Ecto neural progenitor cell (in vitro differentiated cells): ENCODE measurements around the gene KIR2DL4.
"Not testable (repeated sequence)": the region's sequence is repeated elsewhere in the genome, so short reads cannot be mapped to it uniquely, and the experiment has no call there.

Experiments
- DNase-seq: peaks from one replicate; pipeline ENCODE4 v3.0.0-alpha.2; 2018; ENCODE audit warnings: low spot score

KIR2DL4 gene

GRCh38 chr19:54804571-54804970, 1.2 kb downstream of the KIR2DL4 start:
- no peak for DNase-seq

- no peak for DNase-seq
Observed at GRCh38 chr19:54805665-54806515, 2.5 kb downstream of the KIR2DL4 start.

DNA sequence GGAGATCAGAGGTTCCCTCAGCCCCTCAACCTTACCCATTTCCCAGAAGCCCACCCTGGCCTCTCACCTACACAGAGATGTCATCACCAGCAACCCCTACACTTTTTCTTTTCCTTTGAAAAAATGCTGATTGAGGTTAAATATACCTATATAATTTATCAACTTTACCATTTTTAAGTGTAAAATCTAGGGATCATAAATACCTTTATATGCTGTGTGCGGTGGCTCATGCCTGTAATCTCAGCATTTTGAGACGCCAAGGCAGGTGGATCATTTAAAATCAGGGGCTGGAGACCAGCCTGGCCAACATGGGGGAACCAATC, 3.1 kb downstream of the KIR2DL4 start:
- DNase-seq: no peak

DNA sequence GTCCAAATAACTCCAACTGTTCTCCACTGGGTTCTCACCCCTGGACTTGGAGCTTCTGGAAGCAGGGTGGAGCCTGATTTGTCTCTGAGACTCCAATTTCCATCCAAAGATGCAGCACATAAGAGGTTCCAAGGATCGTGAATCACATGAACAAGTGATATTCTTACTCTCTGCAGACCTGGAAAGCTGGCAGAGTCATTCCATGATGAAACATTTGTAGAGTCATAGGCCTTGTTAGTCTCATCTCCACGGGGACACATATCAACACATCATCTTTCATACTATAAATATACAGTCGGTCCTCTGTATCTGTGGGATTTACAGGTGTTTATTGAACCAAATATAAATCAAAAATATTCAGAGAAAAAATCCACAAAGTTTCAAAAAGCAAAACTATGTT, 11.2 kb downstream of the KIR2DL4 start:
- not testable (repeated sequence) for DNase-seq

DNA sequence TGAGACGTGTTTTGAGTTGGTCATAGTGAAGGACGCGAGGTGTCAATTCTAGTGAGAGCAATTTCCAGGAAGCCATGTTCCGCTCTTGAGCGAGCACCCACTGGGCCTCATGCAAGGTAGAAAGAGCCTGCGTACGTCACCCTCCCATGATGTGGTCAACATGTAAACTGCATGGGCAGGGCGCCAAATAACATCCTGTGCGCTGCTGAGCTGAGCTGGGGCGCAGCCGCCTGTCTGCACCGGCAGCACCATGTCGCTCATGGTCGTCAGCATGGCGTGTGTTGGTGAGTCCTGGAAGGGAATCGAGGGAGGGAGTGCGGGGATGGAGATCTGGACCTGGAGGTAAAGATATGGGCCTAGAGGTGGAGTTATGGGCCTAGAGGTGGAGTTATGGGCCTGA, 12.8 kb downstream of the KIR2DL4 start, which contains the start of gene KIR3DL1:
Gene KIR3DL1, plus strand, starts transcription at position 218 of the 400 bp plus-strand sequence.
- not testable (repeated sequence) for DNase-seq

DNA sequence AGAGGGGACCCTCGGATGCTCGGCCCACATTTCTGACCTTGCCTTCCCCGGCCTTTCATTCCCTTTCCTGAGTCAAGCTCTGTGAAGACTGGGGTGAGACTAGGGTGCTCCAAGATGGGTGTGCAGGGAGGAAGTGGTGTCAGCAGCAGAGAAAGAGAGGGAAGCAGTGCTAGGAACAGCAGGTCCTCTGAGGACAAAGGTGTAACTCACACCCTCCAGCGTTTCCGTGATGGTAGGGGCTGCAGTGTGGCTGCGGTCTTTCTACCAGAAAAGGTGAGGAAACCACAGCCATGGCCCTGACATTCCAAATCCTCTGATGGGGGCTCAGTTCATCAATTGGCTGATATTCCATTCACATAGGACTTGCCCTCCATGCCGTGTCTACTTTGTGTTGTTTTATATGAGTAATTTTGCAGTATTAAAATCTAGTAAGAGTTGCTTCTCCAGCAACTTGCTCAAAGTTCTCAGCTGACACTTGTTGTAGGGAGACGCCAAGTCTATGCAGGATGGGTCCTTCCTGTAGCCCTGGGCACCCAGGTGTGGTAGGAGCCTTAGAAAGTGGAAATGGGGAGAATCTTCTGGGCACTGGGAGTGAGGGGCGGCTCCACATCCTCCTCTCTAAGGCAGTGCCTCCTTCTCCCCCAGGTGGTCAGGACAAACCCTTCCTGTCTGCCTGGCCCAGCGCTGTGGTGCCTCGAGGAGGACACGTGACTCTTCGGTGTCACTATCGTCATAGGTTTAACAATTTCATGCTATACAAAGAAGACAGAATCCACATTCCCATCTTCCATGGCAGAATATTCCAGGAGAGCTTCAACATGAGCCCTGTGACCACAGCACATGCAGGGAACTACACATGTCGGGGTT, 14.5 kb downstream of the KIR2DL4 start:
- DNase-seq: no peak

DNA sequence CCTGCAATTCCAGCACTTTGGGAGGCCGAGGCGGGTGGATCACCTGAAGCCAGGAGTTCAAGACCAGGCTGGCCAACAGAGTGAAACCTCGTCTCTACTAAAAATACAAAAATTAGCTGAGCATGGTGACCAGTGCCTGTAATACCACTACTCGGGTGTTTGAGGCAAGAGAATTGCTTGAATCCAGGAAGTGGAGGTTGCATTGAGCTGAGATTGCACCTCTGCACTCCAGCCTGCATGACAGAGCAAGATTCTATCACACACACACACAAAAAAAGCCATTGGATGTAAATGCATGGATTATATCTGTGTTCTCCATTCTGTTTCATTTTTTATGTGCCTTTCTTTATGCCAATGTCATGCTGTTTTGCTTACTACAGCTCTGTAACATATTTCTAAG, 21.0 kb downstream of the KIR2DL4 start:
- DNase-seq: not testable (repeated sequence)

GRCh38 chr19:54825326-54825725, 21.9 kb downstream of the KIR2DL4 start:
- not testable (repeated sequence) for DNase-seq

DNA sequence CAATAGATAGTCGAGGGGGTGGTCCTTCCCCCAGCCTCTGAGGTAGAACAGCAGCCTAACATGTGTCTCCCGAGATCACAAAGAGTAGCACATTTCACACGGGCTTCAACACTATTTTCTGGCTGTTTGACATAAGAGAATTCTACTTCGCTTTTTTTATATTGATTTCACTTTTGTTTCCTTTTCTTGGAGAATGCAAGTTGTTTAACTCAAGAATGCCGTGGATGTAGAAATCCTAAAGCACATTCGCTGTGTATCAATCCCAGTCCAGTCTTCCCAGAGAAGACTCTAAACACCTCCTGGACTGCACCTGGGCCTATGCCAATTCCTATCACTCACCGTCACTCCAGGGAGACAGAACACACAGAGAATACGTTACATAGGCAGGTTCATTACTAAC, 24.7 kb downstream of the KIR2DL4 start:
- DNase-seq: not testable (repeated sequence)

DNA sequence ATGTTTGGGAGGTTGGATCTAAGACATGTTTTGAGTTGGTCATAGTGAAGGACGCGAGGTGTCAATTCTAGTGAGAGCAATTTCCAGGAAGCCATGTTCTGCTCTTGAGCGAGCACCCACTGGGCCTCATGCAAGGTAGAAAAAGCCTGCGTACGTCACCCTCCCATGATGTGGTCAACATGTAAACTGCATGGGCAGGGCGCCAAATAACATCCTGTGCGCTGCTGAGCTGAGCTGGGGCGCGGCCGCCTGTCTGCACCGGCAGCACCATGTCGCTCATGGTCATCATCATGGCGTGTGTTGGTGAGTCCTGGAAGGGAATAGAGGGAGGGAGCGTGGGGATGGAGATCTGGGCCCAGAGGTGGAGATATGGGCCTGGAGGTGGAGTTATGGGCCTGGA, 29.1 kb downstream of the KIR2DL4 start, which contains the start of gene KIR2DS4:
Gene KIR2DS4, plus strand, starts transcription at position 181 of the 400 bp plus-strand sequence.
- not testable (repeated sequence) for DNase-seq

DNA sequence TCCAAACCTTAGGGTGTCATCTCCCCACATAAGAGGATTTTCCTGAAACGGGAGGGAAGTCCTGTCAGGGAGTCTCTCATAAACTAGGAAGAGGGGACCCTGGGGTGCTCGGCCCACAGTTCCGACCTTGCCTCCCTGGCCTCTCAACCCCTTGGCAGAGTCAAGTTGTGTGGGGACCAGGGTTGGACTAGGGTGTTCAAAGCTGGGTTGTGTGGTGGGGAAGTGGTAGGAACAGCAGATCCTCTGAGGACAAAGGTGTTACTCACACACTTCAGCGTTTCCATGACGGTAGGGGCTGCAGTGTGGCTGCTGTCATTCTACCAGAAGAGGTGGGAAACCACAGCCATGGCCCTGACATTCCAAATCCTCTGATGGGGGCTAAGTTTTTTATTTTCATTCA, 31.7 kb downstream of the KIR2DL4 start:
- not testable (repeated sequence) for DNase-seq

GRCh38 chr19:54837522-54837921, 34.1 kb downstream of the KIR2DL4 start:
- DNase-seq: not testable (repeated sequence)

DNA sequence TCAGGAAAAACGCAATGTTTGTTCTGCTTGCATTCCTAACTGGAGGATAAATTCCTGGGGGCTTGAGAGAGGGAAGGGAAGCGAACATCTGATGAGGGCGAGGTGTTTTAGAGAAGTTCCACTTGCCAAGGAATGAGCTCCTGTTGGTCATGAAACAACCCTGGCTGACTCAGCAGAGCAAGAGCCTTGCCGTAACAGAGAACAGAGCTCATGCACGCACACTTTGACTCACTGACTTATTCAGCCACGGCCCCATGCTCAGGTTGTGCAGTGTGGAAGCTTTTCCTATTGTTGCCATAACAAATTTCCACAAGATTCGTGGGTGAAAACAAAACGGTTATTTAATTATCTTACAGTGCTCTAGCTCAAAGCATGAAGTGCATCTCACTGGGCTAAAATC, 39.8 kb downstream of the KIR2DL4 start:
- DNase-seq: not testable (repeated sequence)

- not testable (repeated sequence) for DNase-seq
Observed at GRCh38 chr19:54850061-54850640, 46.7 kb downstream of the KIR2DL4 start, which contains the start of gene KIR3DL2. Gene KIR3DL2, plus strand, starts transcription at chr19:54850443. Its CDS starts 33 bp downstream, at chr19:54850476.

- no peak for DNase-seq
Observed at GRCh38 chr19:54850930-54851329, 47.5 kb downstream of the KIR2DL4 start.

DNA sequence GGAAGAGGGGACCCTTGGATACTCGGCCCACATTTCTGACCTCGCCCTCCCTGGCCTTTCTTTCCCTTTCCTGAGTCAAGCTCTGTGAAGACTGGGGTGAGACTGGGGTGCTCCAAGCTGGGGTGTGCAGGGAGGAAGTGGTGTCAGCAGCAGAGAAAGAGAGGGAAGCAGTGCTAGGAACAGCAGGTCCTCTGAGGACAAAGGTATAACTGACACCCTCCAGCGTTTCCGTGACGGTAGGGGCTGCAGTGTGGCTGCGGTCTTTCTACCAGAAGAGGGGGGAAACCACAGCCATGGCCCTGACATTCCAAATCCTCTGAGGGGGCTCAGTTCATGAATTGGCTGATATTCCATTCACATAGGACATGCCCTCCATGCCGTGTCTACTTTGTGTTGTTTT, 47.9 kb downstream of the KIR2DL4 start:
- DNase-seq: no peak

- DNase-seq: not testable (repeated sequence)
Observed at GRCh38 chr19:54855241-54855640, 51.8 kb downstream of the KIR2DL4 start.

GRCh38 chr19:54858476-54858875, 55.1 kb downstream of the KIR2DL4 start:
- not testable (repeated sequence) for DNase-seq

DNA sequence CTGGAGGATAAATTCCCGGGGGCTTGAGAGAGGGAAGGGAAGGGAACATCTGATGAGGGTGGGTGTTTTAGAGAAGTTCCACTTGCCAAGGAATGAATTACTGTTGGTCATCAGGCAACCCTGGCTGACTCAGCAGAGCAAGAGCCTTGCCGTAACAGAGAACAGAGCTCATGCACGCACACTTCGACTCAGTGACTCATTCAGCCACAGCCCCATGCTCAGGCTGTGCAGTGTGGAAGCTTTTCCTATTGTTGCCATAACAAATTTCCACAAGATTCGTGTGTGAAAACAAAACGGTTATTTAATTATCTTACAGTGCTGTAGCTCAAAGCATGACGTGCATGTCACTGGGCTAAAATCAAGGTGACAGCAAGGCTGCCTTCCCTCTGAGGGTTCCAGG, 56.0 kb downstream of the KIR2DL4 start:
- DNase-seq: not testable (repeated sequence)

GRCh38 chr19:54863459-54863858, 60.0 kb downstream of the KIR2DL4 start:
- DNase-seq: not testable (repeated sequence)
